Nephron (organoid): Measurements from ENCODE around the gene PPP1R2B.
"Not testable (repeated sequence)": the region's sequence is repeated elsewhere in the genome, so short reads cannot be mapped to it uniquely, and the experiment has no call there.

Experiments used
- H3K27ac Mint-ChIP-seq, 3 experiments: 2 replicates each; pipeline ENCODE4 v1.8.0; 2020; ENCODE audit warnings: mixed read lengths in 3 of 3, mild to moderate bottlenecking in 2 of 3, moderate library complexity in 1 of 3
- H3K27me3 Mint-ChIP-seq: 2 replicates; pipeline ENCODE4 v1.8.0; 2021; ENCODE audit warnings: low read depth, mild to moderate bottlenecking, moderate library complexity, mixed read lengths
- H3K36me3 Mint-ChIP-seq: 2 replicates; pipeline ENCODE4 v1.8.0; 2020; ENCODE audit warnings: low read depth, mixed read lengths
- H3K4me1 Mint-ChIP-seq: 2 replicates; pipeline ENCODE4 v1.8.0; 2020; ENCODE audit warnings: mixed read lengths
- H3K4me3 Mint-ChIP-seq, 3 experiments: 2 replicates each; pipeline ENCODE4 v1.8.0; 2020; ENCODE audit warnings: mild to moderate bottlenecking in 3 of 3, mixed read lengths in 3 of 3, moderate library complexity in 2 of 3
- H3K9me3 Mint-ChIP-seq: 2 replicates; pipeline ENCODE4 v1.8.0; 2020; ENCODE audit warnings: mixed read lengths
- CTCF ChIP-seq, 3 experiments: fragments of 200-600 bp; sonication (generic); IDR thresholded peaks; one replicate each; pipeline ENCODE4 v1.5.0; 2021; ENCODE audit warnings: antibody characterized with exemption in 3 of 3; ENCODE audit not compliant: unreplicated experiment in 3 of 3

Gene PPP1R2B

GRCh38 chr5:156851880-156852279 is 1.8 kb downstream of the PPP1R2B start:
- H3K4me1 Mint-ChIP-seq, result no peaks in the 10 kb centered on the region
- H3K9me3 Mint-ChIP-seq, result peaks cover 34% of the 10 kb centered on the region
- H3K27me3 Mint-ChIP-seq, result no peaks in the 10 kb centered on the region
- no peak for TF ChIP-seq CTCF (IDR thresholded peaks at IDR 0.05; ENCODE audit: unreplicated experiment in 3 of 3)
- H3K27ac Mint-ChIP-seq, result no peak overlapping the region
- H3K36me3 Mint-ChIP-seq, result no peaks in the 10 kb centered on the region
- H3K4me3 Mint-ChIP-seq, result no peak overlapping the region

DNA sequence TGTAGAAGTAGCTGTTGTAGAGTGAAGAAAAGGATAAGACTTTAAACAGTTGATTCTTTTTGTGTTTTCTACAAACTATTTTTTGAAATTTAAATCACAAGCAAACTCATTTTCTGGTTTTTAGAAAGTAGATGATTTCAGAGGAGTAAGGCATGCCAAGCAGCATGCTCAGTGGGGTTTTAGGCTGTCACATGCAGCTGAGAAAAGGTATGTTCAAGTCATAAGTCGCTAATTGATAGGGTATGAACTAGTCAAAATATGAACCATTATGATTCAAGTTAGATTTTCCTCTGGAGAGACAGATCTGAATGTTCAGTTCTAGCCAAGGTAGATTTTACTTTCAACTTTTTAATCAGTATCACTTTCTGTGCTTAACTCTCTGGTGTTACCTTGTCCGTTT is 3.0 kb downstream of the PPP1R2B start:
- H3K36me3 Mint-ChIP-seq, H3K4me3 Mint-ChIP-seq, H3K27ac Mint-ChIP-seq, H3K4me1 Mint-ChIP-seq, H3K27me3 Mint-ChIP-seq: not testable (repeated sequence)
- peaks cover 30% of the 10 kb centered on the region for H3K9me3 Mint-ChIP-seq

- Mint-ChIP-seq H3K4me1 (no peaks in the 10 kb centered on the region), H3K27ac (no peak overlapping the region), H3K4me3 (no peak overlapping the region), H3K9me3 (no peaks in the 10 kb centered on the region), H3K27me3 (no peaks in the 10 kb centered on the region), H3K36me3 (no peaks in the 10 kb centered on the region)
- TF ChIP-seq CTCF (IDR thresholded peaks at IDR 0.05; ENCODE audit: unreplicated experiment in 3 of 3), result no peak
These were observed 15.3 kb downstream of the PPP1R2B start for GRCh38 chr5:156865427-156865826.

DNA sequence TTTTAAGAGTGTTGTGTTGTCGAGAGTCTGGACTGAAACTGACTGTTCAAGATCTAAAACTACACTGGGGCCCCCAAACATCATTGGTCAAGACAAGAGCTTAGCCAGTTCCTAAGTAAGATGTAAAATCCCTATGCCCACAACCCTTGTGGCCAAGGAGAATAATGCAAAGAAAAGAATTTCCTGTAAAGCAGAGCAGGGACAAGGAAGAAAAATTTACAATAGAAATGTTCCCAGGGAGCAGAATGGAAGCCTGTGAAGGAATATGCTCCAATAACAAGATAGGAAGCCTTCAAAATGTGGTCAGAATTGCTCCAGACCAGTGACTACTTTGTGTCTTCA is 20.4 kb downstream of the PPP1R2B start:
- Mint-ChIP-seq H3K4me3 (no peak overlapping the region), H3K36me3 (no peaks in the 10 kb centered on the region), H3K27me3 (no peaks in the 10 kb centered on the region), H3K27ac (no peak overlapping the region), H3K9me3 (peaks cover 7% of the 10 kb centered on the region), H3K4me1 (no peaks in the 10 kb centered on the region)
- TF ChIP-seq CTCF (IDR thresholded peaks at IDR 0.05; ENCODE audit: unreplicated experiment in 3 of 3), result no peak

- TF ChIP-seq CTCF (IDR thresholded peaks at IDR 0.05; ENCODE audit: unreplicated experiment in 3 of 3), result no peak
- H3K4me1 Mint-ChIP-seq, result no peaks in the 10 kb centered on the region
- no peaks in the 10 kb centered on the region for H3K36me3 Mint-ChIP-seq
- no peak overlapping the region for H3K27ac Mint-ChIP-seq
- H3K4me3 Mint-ChIP-seq, result no peak overlapping the region
- H3K27me3 Mint-ChIP-seq, result no peaks in the 10 kb centered on the region
- peaks cover 7% of the 10 kb centered on the region for H3K9me3 Mint-ChIP-seq
These were observed 21.1 kb downstream of the PPP1R2B start for GRCh38 chr5:156871212-156871611.

- Mint-ChIP-seq H3K36me3 (no peaks in the 10 kb centered on the region), H3K9me3 (no peaks in the 10 kb centered on the region), H3K4me3 (no peak overlapping the region), H3K4me1 (peaks cover 4% of the 10 kb centered on the region), H3K27ac (no peak overlapping the region), H3K27me3 (peaks cover 7% of the 10 kb centered on the region)
- TF ChIP-seq CTCF (IDR thresholded peaks at IDR 0.05; ENCODE audit: unreplicated experiment in 3 of 3), result no peak
These were observed 29.7 kb downstream of the PPP1R2B start for GRCh38 chr5:156879665-156880285.
